ENCODE data around the gene AP1G2. TPM values are rescaled to one million over a fixed set of nuclear protein-coding genes. Genes with fewer than 3 reads are reported as not detected.
A peak's percentile ranks its signal among the peaks of the same experiment; 100 is the strongest.
"Not testable (repeated sequence)": the region's sequence is repeated elsewhere in the genome, so short reads cannot be mapped to it uniquely, and the experiment has no call there.

AP1G2 gene
- total RNA-seq, 1 experiment from 2014 or later: 21.3 TPM

DNA sequence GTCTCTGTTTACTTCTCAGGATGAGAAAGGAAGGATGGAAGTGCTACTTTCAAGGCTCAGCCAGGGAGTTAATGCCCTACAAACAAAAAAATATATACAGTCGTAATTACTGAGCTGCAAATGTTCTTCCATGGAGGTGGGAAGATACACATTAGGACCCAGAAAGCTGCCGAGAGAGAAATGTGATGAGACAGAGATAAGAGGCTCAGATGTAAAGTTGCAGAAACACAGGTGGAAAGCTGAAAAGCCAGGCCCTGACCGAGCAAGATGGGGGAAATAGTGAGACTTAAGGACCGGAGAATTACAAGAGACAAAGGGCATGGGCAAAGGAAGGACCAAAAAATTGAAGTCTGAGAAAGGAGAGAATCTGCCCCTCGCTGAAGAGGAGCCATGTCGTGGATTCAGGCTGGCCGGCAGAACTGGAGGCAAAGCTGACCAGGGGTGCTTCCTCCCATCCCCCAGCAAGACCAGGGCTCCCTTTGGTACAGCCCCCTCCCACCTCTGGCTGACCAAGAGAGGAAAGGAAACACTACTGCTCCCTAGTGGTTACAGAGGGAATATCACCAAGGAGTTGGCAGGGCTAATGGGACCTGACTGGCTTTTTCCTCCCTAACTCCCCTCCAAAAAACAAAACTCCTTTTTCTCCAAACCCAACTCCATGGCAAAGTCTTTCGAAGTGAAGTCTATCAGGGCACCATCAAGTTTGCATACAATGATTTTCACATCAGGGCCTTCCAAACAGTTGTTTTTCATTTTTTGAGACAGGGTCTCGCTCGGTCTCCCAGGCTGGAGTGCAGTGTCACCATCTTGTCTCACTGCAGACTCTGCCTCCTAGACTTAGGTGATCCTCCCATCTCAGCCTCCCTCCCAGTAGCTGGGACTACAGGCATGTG, 28.1 kb downstream of the AP1G2 start:
- DNase-seq (ENCODE audit: low read depth): peak; percentile 36

DNA sequence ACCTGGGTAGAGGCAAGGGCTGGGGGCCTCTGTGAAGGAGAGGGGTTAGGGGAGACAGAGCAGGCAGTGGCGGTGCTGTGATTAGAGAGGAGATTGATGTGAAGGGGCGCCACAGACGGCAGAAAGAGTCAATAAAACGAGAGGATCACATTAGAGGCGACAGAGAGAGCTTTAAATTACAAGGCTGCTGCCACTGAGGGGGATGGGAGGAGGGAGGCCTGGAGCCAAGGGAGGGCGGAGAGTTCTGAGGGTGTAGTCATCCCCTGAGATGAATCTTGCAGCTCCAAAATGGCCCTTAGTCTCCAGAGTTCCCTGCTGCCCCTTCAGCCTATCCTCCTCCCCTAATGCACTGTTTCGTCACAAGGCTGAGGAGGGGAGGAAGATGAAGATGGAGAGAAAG, 28.8 kb downstream of the AP1G2 start:
- DNase-seq (ENCODE audit: low read depth): no peak

DNA sequence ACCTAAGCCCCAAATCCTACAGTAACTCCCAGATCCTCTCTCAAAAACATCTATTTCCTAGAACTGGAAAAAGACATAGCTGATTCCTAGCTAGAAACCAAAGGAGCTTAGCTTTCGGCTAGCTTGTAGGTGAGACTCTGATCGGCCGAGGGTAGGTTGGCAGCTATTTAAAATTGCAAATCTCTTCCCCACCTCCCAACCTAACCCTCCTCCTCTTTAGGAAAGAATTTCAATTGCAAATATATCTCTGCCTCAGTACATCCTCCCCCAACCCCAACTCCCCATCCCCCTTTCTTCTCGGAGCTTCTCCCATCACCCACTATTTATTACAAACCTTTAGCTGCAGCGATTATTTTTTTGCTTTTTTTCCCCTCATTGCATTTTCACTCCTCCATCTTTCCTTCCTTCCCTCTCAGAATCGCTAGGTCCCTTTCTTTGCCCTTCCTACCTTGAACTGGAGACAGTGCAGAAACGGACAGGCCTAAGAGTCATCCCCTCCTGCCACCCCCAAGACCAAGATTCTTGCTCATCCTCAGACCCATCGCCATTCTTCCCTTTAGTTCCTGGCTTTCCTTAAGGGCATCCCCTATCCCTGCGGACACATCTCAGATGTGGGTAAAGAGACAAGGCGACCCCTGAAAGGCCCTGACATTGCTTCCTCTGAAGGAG, 29.4 kb downstream of the AP1G2 start:
- no peak for DNase-seq (ENCODE audit: low read depth)

DNA sequence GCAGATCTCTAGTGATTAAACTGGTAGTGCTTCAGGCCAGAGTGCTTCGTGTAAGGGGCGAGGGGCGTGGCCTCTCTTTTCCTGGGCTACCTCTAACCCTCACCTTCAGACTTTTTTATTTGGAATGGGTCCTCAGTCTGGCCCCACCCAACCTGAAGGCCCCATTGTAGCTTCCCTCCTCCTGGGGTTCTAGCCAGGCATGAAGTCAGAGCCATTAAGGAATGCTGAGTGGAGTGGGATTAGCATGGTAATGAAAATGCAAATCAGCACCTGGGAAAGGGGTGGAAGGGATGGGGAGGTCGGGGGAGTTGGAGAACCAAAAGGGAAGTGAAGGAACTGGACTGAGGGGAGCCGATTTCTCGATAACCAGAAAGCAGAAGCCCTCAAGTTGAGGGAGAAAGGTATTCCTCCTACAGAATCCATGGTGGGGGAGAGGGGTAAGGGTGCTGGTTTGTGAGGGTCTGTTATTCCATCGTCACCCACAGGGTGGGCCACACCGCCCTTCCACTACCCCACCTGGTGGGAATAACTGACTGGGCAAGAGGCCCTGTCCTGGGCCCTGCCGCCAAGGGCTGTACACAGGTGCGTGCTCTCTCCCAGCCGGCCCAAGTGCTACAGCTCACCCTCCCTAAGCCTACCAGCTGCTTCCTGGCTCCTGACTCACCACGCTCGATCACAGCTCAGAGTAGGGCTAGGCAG, 30.1 kb downstream of the AP1G2 start:
- DNase-seq (ENCODE audit: low read depth): peak; percentile 20

GRCh38 chr14:23536906-23537305, 30.7 kb downstream of the AP1G2 start:
- not testable (repeated sequence) for DNase-seq (ENCODE audit: low read depth)

DNA sequence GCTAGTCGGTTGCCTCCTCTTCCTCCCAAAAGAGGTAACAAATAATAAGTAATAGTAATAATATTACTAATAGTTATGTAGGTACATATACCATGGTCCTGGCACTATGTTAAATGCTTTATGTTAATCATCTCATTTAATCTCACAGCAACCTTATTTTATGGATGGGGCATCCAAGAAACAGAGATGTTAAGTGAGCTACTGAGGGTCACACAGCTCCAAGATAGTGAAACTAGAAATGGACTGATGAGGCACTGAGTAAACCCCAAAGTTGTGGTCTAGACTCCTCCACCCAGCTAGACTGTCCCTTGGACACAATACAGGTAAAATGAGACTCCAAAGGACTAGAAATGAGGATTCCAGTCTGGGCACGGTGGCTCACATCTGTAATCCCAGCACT, 31.1 kb downstream of the AP1G2 start:
- no peak for DNase-seq (ENCODE audit: low read depth)

DNA sequence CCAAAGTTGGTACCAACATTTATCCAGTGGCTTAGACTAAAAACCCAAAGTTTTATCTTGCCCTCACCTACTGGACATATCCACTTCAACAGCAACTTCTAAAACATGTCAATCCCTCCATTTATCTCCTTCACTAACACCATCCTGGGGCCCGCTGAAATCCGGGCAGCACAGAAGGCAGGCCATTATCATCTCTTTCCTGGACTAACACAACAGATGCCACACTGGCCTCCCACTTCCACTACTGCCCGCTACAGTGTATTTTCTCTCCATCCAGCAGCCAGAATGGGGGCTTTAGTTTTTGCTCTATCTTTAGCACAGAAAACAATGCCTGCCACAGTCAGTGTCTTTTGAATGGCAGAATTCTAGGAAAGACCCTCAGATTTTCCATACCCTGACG, 31.6 kb downstream of the AP1G2 start:
- no peak for DNase-seq (ENCODE audit: low read depth)

DNA sequence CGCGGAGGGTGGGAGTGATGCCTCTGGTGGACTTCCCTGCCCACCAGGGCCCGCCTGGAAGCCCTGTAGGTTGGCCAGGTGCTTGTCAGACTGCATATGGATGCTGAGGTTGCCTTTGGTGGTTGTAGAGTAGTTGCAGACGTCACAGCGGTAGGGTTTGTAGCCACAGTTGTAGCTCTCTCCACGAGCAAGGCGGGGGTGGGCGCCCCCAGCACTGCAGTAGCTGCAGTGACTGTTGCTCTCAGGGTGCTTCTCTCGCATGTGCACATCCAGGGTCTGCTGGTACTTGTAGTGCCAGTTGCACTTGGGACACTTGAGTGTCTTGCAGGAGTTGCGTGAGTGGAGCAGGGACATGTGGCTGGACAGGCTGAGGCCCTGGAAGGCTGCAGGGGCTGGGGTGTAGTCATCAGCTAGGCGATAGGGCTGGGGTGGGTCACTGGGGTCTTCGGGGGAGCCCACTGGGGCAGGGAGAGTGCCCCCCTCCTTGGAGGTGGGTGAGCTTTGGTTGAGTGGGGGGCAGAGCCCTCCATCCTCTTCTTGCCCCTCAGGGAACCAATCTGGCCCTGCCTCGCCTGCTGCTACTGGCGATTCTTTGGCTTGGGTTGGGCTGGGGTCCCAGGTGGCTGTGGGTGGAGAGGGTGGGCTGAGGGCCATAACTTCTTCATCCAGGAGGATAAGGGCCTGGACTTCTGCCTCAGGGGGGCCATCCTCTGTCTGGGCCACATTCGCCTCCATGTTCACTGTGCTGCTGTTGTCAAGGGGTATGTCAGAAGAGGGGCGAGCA, 33.7 kb downstream of the AP1G2 start:
- DNase-seq (ENCODE audit: low read depth): no peak

DNA sequence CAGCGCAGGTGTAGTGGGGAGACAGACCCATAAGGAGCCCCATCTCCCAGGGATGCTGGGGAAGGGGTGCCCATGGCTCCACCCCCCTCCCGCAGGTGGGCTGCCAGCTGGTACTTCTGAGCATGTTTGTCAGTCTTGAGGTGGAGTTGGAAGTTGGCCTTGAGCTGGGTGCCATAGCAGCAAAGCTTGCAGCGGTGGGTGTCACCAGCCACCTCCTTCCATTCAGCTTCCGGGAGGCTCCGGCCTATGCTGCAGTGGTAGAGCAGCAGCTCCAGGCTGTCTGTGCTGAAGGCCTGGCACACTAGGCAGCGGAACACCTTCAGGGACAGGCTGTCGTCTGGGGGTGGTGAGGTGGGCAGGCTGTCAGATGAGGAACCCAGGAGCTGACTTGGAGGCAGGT, 34.9 kb downstream of the AP1G2 start:
- DNase-seq (ENCODE audit: low read depth): no peak

DNA sequence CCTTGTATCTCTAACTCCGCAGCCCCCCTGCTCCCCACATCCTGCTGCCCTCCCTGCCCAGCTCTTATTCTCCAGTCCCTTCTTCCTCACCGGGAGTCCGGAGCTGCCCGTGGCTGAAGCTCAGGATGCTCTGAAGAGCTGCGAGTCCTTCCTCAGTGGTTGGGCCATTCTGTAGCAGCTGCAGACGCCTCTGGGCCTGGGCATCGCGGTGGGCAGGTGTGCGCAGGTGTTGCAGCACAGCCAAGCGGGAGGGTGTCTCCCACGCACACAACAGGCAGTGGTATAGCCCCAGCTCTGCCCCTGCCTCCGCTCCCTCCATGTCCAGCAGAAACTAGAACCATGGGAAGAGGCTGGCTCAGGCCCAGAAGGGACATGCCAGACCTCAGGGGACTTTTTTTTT, 36.2 kb downstream of the AP1G2 start:
- no peak for DNase-seq (ENCODE audit: low read depth)

GRCh38 chr14:23530375-23531055, 37.1 kb downstream of the AP1G2 start:
- no peak for DNase-seq (ENCODE audit: low read depth)

DNA sequence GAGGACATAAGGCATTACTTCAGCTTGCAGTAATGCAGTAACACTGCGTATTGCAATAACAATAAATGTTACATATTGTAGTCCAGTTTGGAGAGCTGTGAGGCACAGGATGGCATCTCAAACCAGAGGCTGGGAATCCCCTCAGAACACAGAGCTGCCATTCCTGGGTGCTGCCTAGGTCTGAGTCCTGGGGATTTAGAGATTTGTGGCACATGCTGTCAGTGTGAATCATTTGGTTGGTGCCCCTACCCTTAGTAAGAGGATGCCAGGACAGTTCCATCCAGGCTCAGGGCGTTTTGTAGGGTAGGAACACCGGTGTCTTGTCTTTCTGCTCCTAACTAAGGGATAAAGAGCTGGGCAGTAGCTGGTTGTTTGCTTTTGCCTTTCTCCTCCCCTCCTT, 38.6 kb downstream of the AP1G2 start:
- no peak for DNase-seq (ENCODE audit: low read depth)

DNA sequence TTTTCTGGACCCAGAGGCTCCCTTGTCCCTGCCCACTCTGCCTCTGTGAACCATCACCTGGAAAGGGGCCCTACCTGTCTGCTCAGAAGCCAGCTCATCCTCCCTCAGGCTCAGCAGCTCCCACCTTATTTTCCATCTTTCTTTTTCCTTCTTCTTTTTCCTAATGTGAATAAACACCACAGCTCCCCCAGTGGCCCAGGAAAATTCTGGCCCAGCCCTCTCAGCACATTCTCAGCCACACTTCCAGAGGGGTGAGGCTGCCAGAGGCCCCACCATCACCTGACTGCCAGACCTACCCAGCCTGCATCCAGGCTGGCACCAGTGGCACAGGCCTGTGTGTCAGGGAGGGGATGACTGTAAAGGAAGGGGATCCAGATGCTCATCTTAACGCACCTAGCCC, 39.0 kb downstream of the AP1G2 start:
- no peak for DNase-seq (ENCODE audit: low read depth)

DNA sequence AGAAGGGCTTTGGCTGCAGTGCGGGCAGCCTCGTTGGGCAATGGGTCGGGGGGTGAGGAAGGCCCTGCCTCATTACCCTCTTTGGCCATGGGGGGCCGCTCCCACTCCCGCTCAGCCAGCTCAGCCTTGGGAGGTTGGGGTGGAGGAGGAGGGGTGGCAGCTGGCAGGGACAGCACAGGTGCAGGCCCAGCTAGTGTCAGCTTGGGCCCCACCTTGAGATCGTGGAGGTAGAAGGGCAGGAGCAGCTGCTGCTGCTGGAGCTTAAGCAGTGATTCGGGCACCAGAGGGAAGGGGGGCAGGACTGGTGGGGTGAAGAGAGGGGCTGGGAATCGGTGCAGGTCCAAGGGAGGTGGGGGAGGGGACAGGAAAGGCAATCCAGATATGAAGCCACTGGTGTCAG, 42.0 kb downstream of the AP1G2 start:
- no peak for DNase-seq (ENCODE audit: low read depth)

GRCh38 chr14:23524954-23525353, 42.6 kb downstream of the AP1G2 start:
- no peak for DNase-seq (ENCODE audit: low read depth)

GRCh38 chr14:23523229-23524016, 44.2 kb downstream of the AP1G2 start:
- no peak for DNase-seq (ENCODE audit: low read depth)

GRCh38 chr14:23522643-23523198, 44.9 kb downstream of the AP1G2 start:
- DNase-seq (ENCODE audit: low read depth): no peak

DNA sequence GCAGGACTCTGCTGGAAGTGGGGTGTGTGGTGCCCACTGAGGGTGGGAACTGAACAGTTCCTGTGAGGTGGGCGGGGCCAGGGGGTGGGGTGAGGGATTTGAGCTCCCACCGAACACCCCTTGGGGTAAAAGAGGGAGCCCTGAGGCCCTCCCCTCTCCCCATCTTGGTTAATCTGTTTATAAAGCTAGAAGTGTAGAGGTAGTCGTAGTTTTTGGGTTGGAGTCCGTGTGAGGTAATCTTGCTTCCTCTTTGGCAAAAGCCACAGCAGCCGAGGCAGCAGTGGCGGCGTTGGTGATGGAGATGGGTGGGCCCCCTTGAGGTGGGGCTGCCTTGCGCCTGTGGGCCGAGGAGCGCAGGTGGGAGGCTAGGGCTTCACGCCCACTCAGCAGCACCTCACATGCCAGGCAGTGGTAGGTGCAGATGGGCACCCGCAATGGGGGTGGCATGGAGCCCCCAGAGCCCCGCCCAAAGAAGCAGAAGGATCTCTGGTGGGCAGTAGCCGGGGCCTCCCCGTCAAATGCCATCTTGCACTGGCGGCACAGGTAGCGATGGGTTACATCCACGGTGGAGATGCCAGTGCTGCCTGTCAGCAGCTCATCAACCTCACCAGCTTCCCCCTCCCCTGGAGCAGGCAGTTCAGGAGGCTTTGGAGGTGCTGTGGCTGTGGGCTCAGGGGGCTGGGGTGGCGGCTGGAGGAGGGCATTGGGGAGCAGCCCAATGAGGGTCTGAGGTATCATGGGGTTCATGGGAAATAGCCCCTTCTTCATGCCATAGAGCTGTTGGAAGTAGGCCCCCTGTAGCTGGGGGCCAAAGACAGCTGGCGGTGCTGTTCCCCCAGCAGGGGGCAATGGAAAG, 45.6 kb downstream of the AP1G2 start:
- DNase-seq (ENCODE audit: low read depth): no peak

DNA sequence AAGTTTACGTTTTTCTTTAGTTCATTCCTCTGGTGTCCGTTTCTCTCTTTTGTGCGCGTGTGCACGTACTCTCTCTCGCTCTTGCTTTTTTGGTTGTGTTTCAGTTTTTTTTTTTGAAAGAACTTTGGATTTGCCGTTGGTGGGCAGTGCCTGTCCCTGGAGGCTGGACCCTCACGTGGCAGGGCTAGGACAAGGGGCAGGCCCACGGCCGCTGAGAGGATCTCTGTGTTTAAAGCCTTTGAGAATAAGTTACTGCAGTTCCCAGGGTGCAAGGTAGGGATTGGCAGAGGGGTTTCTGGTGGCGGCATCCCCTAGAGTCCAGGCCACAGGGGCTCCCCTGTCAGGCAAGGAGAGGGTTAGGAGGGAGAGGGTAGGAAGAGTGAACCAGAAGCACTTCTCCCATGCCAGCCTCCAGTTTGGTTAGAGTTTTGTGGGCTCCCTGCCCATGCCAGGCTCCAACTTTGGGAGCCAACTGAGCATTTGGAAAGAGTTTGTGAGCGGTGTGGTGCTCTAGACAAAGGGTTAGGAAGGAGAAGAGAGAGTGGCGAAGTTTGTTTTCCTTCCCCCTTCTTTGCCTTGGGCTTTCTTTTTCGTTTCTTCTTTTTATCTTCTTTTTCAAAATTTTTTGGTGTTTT, 46.6 kb downstream of the AP1G2 start:
- no peak for DNase-seq (ENCODE audit: low read depth)
